CD14-positive monocyte (primary cell): ENCODE measurements around the gene CRIP2. TPM values are rescaled to one million over a fixed set of nuclear protein-coding genes. Genes with fewer than 3 reads are reported as not detected.

ENCODE experiments used
- DNase-seq, 3 donors: peaks; one replicate each; pipeline ENCODE4 v3.0.0-alpha.2; 2011 to 2022
- H2AFZ ChIP-seq: 2 replicates; pipeline ENCODE4 v1.6.0; 2012; ENCODE audit warnings: mild to moderate bottlenecking, low read depth, low read length, inconsistent platforms; ENCODE audit not compliant: insufficient read depth, poor library complexity, severe bottlenecking
- H3K27ac ChIP-seq, 2 donors: 1 replicate in 1 of 2; 2 replicates in 1 of 2; pipeline ENCODE4 v1.5.1; 2012 to 2013; ENCODE audit warnings: low read length in 2 of 2, control low read depth in 1 of 2, inconsistent platforms in 1 of 2, low read depth in 1 of 2, mild to moderate bottlenecking in 1 of 2
- H3K27me3 ChIP-seq, 2 donors: one replicate each; pipeline versions ENCODE4 v1.6.0 to v1.6.1; 2011 to 2013; ENCODE audit warnings: low read length in 2 of 2; ENCODE audit not compliant: control insufficient read depth in 2 of 2, insufficient read depth in 2 of 2
- H3K36me3 ChIP-seq, 2 donors: replicated peaks in 1 of 2; 1 replicate in 1 of 2; 2 replicates in 1 of 2; pipeline versions ENCODE4 v1.5.1 to v1.6.1; 2012 to 2013; ENCODE audit warnings: low read length in 2 of 2, control low read depth in 1 of 2, inconsistent platforms in 1 of 2, mild to moderate bottlenecking in 1 of 2; ENCODE audit not compliant: insufficient read depth in 2 of 2, control insufficient read depth in 1 of 2
- H3K4me1 ChIP-seq, 2 donors: 1 replicate in 1 of 2; 2 replicates in 1 of 2; pipeline versions ENCODE4 v1.5.1 to v1.6.1; 2012 to 2013; ENCODE audit warnings: low read length in 2 of 2, control low read depth in 1 of 2, inconsistent platforms in 1 of 2, mild to moderate bottlenecking in 1 of 2, moderate library complexity in 1 of 2; ENCODE audit not compliant: insufficient read depth in 2 of 2, control insufficient read depth in 1 of 2
- H3K4me2 ChIP-seq: replicated peaks from 2 replicates; pipeline ENCODE3; 2012; ENCODE audit warnings: low read length, moderate library complexity, mild to moderate bottlenecking; ENCODE audit not compliant: poor library complexity, severe bottlenecking; ENCODE audit errors: extremely low read depth
- H3K4me3 ChIP-seq, 3 experiments: fragments of 200-600 bp in 1 of 3; sonication (generic) in 1 of 3; replicated peaks in 1 of 3; 1 replicate in 2 of 3; 2 replicates in 1 of 3; pipeline ENCODE4 v1.5.1; 2011 to 2013; ENCODE audit warnings: low read length in 3 of 3, mild to moderate bottlenecking in 3 of 3, control low read depth in 2 of 3, low read depth in 2 of 3, inconsistent platforms in 1 of 3, moderate library complexity in 1 of 3
- H3K79me2 ChIP-seq: 2 replicates; pipeline ENCODE4 v1.6.0; 2012; ENCODE audit warnings: mild to moderate bottlenecking, control low read depth, inconsistent platforms, low read length, moderate library complexity; ENCODE audit not compliant: insufficient read depth
- H3K9ac ChIP-seq: 2 replicates; pipeline ENCODE4 v1.6.0; 2017; ENCODE audit warnings: low read length, mild to moderate bottlenecking; ENCODE audit not compliant: insufficient read depth, poor library complexity, severe bottlenecking
- H3K9me3 ChIP-seq, 2 donors: replicated peaks in 1 of 2; 1 replicate in 1 of 2; 2 replicates in 1 of 2; pipeline versions ENCODE4 v1.5.1 to v1.6.1; 2012 to 2013; ENCODE audit warnings: low read length in 2 of 2, control low read depth in 1 of 2; ENCODE audit not compliant: control insufficient read depth in 1 of 2, insufficient read depth in 1 of 2
- H4K20me1 ChIP-seq: 2 replicates; pipeline ENCODE4 v1.6.0; 2012; ENCODE audit warnings: mild to moderate bottlenecking, low read length, control low read depth, moderate library complexity; ENCODE audit not compliant: insufficient read depth
- H3K27ac Mint-ChIP-seq, 7 donors: one replicate each; pipeline ENCODE4 v1.8.0; 2020; ENCODE audit warnings: mild to moderate bottlenecking in 7 of 7, mixed read lengths in 7 of 7, moderate library complexity in 6 of 7, inconsistent platforms in 2 of 7
- H3K27me3 Mint-ChIP-seq, 3 donors: one replicate each; pipeline ENCODE4 v1.8.0; 2021 to 2022; ENCODE audit warnings: low read depth in 3 of 3, mild to moderate bottlenecking in 3 of 3, mixed read lengths in 3 of 3, moderate library complexity in 3 of 3, inconsistent platforms in 1 of 3
- H3K36me3 Mint-ChIP-seq, 2 donors: one replicate each; pipeline ENCODE4 v1.8.0; 2020; ENCODE audit warnings: mixed read lengths in 2 of 2, inconsistent platforms in 1 of 2, mild to moderate bottlenecking in 1 of 2
- H3K4me1 Mint-ChIP-seq: one replicate; pipeline ENCODE4 v1.8.0; 2020; ENCODE audit warnings: mild to moderate bottlenecking, mixed read lengths
- H3K4me3 Mint-ChIP-seq, 2 donors: one replicate each; pipeline ENCODE4 v1.8.0; 2020; ENCODE audit warnings: mild to moderate bottlenecking in 2 of 2, mixed read lengths in 2 of 2, moderate library complexity in 1 of 2
- H3K9me3 Mint-ChIP-seq, 7 donors: one replicate each; pipeline ENCODE4 v1.8.0; 2020 to 2022; ENCODE audit warnings: mixed read lengths in 7 of 7, mild to moderate bottlenecking in 6 of 7, moderate library complexity in 6 of 7, inconsistent platforms in 2 of 7
- WGBS: methylation state at CpG from one replicate; pipeline ENCODE4 v1.1.5; 2013; ENCODE audit warnings: missing lambda C conversion rate; ENCODE audit not compliant: insufficient coverage; 5-methylcytosine and 5-hydroxymethylcytosine counted together
- intact Hi-C, 2 donors: fragments of 100-400 bp; cut with micrococcal nuclease; formaldehyde crosslinking; loops; one replicate each; pipeline versions ENCODE4 v1.15.0 to v1.15.1; 2023
- polyA plus RNA-seq, 3 donors: library from polyadenylated mRNA; depleted of rRNA in 1 of 3; unstranded in 2 of 3; stranded (reverse) in 1 of 3; fragments of 300-500 nt in 2 of 3; fragments of >200 nt in 1 of 3; fragmentation: Illumina TruSeq in 2 of 3; gene quantifications; 1 replicate in 2 of 3; 2 replicates in 1 of 3; pipeline ENCODE4 v1.2.3, GENCODE V29; 2012 to 2021
- TF ChIP-seq, protein P1 (sequence below): fragments of 200-600 bp; IDR thresholded peaks from one replicate; pipeline ENCODE4 v1.8.0; 2022; ENCODE audit warnings: antibody characterized with exemption, mild to moderate bottlenecking

The CRIP2 gene
- polyA plus RNA-seq, 3 donors: 2.1 to 4.0 (median 3.3) TPM

DNA sequence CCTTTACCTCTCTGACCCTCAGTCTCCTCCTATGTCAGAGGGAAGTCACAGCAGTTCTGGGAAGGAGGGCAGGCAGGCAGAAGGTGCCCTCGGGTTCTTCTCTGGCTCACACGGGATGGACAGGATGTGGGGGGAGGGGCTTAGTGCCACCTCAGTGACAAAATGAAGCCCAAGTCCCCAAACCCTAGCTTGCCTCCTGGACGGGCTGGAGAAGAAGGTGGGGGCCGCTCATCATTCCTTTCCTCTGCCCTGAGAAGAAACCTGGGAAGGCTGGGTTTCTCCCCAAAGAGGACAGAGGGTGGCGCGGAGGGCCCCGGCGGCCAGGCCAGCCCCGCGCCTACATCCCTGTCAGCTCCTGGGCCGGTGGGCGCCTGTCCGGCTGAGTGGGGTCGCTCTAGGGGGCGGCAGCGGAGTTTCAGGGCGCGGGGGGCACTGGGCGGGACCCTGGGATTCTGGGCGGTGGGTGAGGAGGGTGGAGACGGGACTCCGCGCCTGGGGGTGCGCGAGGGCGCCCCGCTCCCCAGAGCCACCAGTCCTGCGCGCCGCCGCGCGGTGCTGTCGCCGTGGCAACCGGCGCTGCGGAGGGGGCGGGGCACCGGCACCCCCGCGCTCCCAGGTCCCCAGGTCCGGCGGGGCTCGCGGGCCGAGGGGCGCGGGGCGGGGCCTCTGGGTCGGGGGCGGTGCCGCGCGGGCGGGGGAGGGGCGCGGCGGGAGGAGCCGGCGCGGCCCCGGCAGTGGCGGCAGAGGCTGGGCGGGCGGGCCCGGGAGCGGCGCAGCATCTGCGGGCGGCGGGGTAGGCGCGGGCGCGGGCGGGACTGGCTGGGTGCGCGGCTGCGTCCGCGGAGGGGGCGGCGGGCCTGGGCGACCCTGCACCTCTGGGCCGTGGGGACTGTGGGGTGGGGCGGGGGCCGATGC lies 51.5 kb downstream of the CRIP2 start, which contains the start of gene TMEM121:
TMEM121 (plus strand) TSS at position 723 of the 915 bp plus-strand sequence. CDS start 2,252 bp downstream, outside the sequence.
- TF ChIP-seq, protein P1, sequence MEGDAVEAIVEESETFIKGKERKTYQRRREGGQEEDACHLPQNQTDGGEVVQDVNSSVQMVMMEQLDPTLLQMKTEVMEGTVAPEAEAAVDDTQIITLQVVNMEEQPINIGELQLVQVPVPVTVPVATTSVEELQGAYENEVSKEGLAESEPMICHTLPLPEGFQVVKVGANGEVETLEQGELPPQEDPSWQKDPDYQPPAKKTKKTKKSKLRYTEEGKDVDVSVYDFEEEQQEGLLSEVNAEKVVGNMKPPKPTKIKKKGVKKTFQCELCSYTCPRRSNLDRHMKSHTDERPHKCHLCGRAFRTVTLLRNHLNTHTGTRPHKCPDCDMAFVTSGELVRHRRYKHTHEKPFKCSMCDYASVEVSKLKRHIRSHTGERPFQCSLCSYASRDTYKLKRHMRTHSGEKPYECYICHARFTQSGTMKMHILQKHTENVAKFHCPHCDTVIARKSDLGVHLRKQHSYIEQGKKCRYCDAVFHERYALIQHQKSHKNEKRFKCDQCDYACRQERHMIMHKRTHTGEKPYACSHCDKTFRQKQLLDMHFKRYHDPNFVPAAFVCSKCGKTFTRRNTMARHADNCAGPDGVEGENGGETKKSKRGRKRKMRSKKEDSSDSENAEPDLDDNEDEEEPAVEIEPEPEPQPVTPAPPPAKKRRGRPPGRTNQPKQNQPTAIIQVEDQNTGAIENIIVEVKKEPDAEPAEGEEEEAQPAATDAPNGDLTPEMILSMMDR: no peak
- peaks cover 36 to 57% of the 10 kb centered on the region in 2 donors for H3K27me3 ChIP-seq
- WGBS: under 1% methylated on average over 78 of the region's 88 CpGs
- H3K9ac ChIP-seq: peak within 1 kb of the TSS; percentile 8
- Mint-ChIP-seq H3K27ac (no peak within 1 kb of the TSS), H3K4me1 (peaks cover 23% of the 10 kb centered on the region), H3K9me3 (peaks cover 0 to 14% (median 8%) of the 10 kb centered on the region in 7 donors), H3K4me3 (peak within 1 kb of the TSS; percentile 51 to 83), H3K27me3 (peaks cover 54 to 86% (median 72%) of the 10 kb centered on the region in 3 donors), H3K36me3 (no peaks in the 10 kb centered on the region)
- H3K4me3 ChIP-seq: peak within 1 kb of the TSS in 1 of 3 experiments; percentile 20
- peak within 1 kb of the TSS; percentile 35 for H2AFZ ChIP-seq
- peaks cover 30 to 35% of the 10 kb centered on the region in 2 donors for H3K4me1 ChIP-seq
- H3K27ac ChIP-seq: no peak within 1 kb of the TSS
- peaks cover 0 to 23% of the 10 kb centered on the region in 2 donors for H3K9me3 ChIP-seq
- no peaks in the 10 kb centered on the region for H3K36me3 ChIP-seq
- H3K4me2 ChIP-seq: peak within 1 kb of the TSS; percentile 29
- intact Hi-C loops: loop anchor here (5.0 to 10.0 kb wide), 2 partner anchors 81 to 324 kb away; no protein-coding TSS in a partner anchor
- H3K79me2 ChIP-seq: no peaks in the 10 kb centered on the region
- H4K20me1 ChIP-seq: no peaks in the 10 kb centered on the region
- no peak for DNase-seq

DNA sequence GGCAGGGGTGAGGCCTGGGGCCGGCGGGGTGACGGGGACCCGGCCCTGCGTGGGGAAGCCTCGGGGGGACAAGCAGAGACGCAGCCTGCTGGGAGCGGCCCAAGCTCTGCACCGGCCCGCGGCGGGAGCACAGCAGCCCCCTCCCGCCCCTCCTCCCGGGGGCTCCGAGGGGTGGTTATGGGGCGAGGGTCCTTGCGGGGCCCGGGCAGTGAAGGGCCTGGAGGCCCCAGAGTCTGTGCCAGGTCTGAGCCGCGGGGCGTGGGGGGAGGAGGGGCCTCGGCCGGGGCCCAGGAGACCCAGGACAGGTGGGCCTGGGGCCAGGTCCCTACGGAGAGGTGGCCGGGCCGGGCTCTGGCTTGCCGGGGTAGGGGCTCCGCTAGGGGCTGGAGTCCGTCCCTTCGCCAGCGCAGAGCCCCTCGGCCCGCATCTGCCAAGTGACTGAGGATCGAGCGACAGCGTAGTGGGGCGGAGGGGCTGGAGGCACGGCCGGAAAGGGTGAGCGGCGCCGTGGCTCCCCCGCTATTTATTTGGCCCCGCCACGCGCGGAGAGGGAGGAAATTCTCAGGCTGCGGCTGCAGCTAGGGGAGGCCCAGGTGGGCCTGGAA lies 52.3 kb downstream of the CRIP2 start:
- WGBS: under 1% methylated on average over 37 of the region's 48 CpGs
- peak overlapping the region in 1 of 3 experiments; percentile 14 for H3K4me3 ChIP-seq
- peaks cover 52 to 85% (median 68%) of the 10 kb centered on the region in 3 donors for H3K27me3 Mint-ChIP-seq
- no peaks in the 10 kb centered on the region for H4K20me1 ChIP-seq
- peak overlapping the region; percentile 35 for H2AFZ ChIP-seq
- DNase-seq: no peak
- no peaks in the 10 kb centered on the region for H3K79me2 ChIP-seq
- H3K9me3 ChIP-seq: peaks cover 0 to 23% of the 10 kb centered on the region in 2 donors
- H3K27me3 ChIP-seq: peaks cover 36 to 57% of the 10 kb centered on the region in 2 donors
- H3K4me2 ChIP-seq: peak overlapping the region; percentile 24
- H3K4me1 ChIP-seq: peaks cover 30 to 35% of the 10 kb centered on the region in 2 donors
- H3K4me1 Mint-ChIP-seq: peaks cover 23% of the 10 kb centered on the region
- H3K36me3 ChIP-seq: no peaks in the 10 kb centered on the region
- H3K9me3 Mint-ChIP-seq: peaks cover 0 to 14% (median 8%) of the 10 kb centered on the region in 7 donors
- TF ChIP-seq, protein P1: no peak
- H3K4me3 Mint-ChIP-seq: peak overlapping the region; percentile 51 to 83
- intact Hi-C loops: loop anchor here (5.0 to 10.0 kb wide), 2 partner anchors 82 to 325 kb away; no protein-coding TSS in a partner anchor
- H3K27ac Mint-ChIP-seq: no peak overlapping the region
- H3K9ac ChIP-seq: no peak overlapping the region
- H3K27ac ChIP-seq: no peak overlapping the region
- no peaks in the 10 kb centered on the region for H3K36me3 Mint-ChIP-seq
